HepG2 (cell line): Measurements from ENCODE around the gene PRM3. TPM values are rescaled to one million over a fixed set of nuclear protein-coding genes. Genes with fewer than 3 reads are reported as not detected.
A peak's percentile ranks its signal among the peaks of the same experiment; 100 is the strongest.

ENCODE experiments used
- ATAC-seq: fragments of 200-7000 bp; cut with Tn5 transposase; 3 replicates; pipeline ENCODE4 v1.9.1; 2020; ENCODE audit warnings: mild to moderate bottlenecking, moderate library complexity
- BruUV-seq: library from RNA; stranded (reverse); fragments of 400-500 nt; replicated peaks from 2 replicates; lab custom pipeline; 2021; lab: Mats Ljungman, UMichigan
- CTCF ChIA-PET: fragments of 300-600 bp; formaldehyde crosslinking; extraction: SDS; loops from one replicate; lab custom pipeline; 2021; ENCODE audit warnings: low total read pairs, inconsistent platforms, low intra/inter-chr PET ratio; lab: Yijun Ruan, JAX
- POLR2A ChIA-PET: fragments of 350-600 bp; sonication (Branson Sonifier 250); formaldehyde crosslinking; loops from one replicate; lab custom pipeline; 2020; ENCODE audit warnings: antibody characterized with exemption, inconsistent platforms; lab: Yijun Ruan, JAX
- DNase-seq: peaks from one replicate; pipeline ENCODE4 v3.0.0-alpha.2; 2015; ENCODE audit warnings: low spot score
- FAIRE-seq: peaks from 3 replicates; lab custom pipeline; 2011; peaks lifted over from hg19 to GRCh38; lab: Jason Lieb, UNC
- H2AFZ ChIP-seq: one replicate; pipeline ENCODE4 v1.6.1; 2011; ENCODE audit warnings: low read length, inconsistent platforms
- H3K27ac ChIP-seq: fragments of 300-600 bp; 3 replicates; pipeline ENCODE4 v1.8.0; 2011; ENCODE audit warnings: mixed run types, mild to moderate bottlenecking, mixed read lengths, low read length, inconsistent platforms; ENCODE audit not compliant: insufficient read depth; ENCODE audit errors: extremely low read length
- H3K27me3 ChIP-seq, 2 experiments: fragments of 200-600 bp in 1 of 2; 2 replicates in 1 of 2; 3 replicates in 1 of 2; pipeline versions ENCODE4 v1.6.0 to v1.8.0; 2011; ENCODE audit warnings: low read length in 2 of 2, mild to moderate bottlenecking in 2 of 2, moderate library complexity in 2 of 2, inconsistent platforms in 1 of 2; ENCODE audit not compliant: insufficient read depth in 2 of 2, control insufficient read depth in 1 of 2
- H3K36me3 ChIP-seq, 2 experiments: fragments of 200-600 bp in 1 of 2; replicated peaks in 1 of 2; 2 replicates in 1 of 2; 3 replicates in 1 of 2; pipeline versions ENCODE4 v1.5.1 to v1.8.0; 2011; ENCODE audit warnings: low read length in 2 of 2, inconsistent platforms in 1 of 2; ENCODE audit not compliant: insufficient read depth in 2 of 2, control insufficient read depth in 1 of 2
- H3K4me1 ChIP-seq: 2 replicates; pipeline ENCODE4 v1.5.1; 2012; ENCODE audit warnings: low read length, inconsistent platforms; ENCODE audit not compliant: insufficient read depth
- H3K4me2 ChIP-seq: 2 replicates; pipeline ENCODE4 v1.6.0; 2011; ENCODE audit warnings: low read depth, low read length, inconsistent platforms
- H3K4me3 ChIP-seq, 3 experiments: fragments of 200-600 bp in 1 of 3; sonication (generic), shearing (Covaris generic) in 1 of 3; replicated peaks in 1 of 3; 2 replicates each; pipeline ENCODE4 v1.5.1; 2011 to 2016; ENCODE audit warnings: low read length in 3 of 3, inconsistent platforms in 2 of 3, low read depth in 2 of 3, mild to moderate bottlenecking in 2 of 3, control low read depth in 1 of 3, mixed read lengths in 1 of 3; ENCODE audit not compliant: insufficient read depth in 1 of 3
- H3K79me2 ChIP-seq: one replicate; pipeline ENCODE4 v1.6.1; 2011; ENCODE audit warnings: low read length, inconsistent platforms; ENCODE audit not compliant: insufficient read depth
- H3K9ac ChIP-seq: 2 replicates; pipeline ENCODE4 v1.6.0; 2011; ENCODE audit warnings: mild to moderate bottlenecking, low read depth, low read length, inconsistent platforms; ENCODE audit not compliant: insufficient read depth
- H3K9me3 ChIP-seq: 2 replicates; pipeline ENCODE4 v1.5.1; 2012; ENCODE audit warnings: mild to moderate bottlenecking, low read length
- H4K20me1 ChIP-seq: 2 replicates; pipeline ENCODE4 v1.6.0; 2011; ENCODE audit warnings: inconsistent platforms, mild to moderate bottlenecking, low read length, moderate library complexity; ENCODE audit not compliant: insufficient read depth
- CENPBD1 ChIP-seq: sonication (generic); formaldehyde crosslinking; IDR thresholded peaks from 2 replicates; pipeline ENCODE4 v1.8.0; 2022; ENCODE audit warnings: missing genetic modification reagents, low read depth, mild to moderate bottlenecking, borderline replicate concordance
- CHCHD3 ChIP-seq: sonication (generic); formaldehyde crosslinking; IDR thresholded peaks from 2 replicates; pipeline ENCODE4 v1.8.0; 2022; ENCODE audit warnings: mild to moderate bottlenecking, missing genetic modification reagents, moderate library complexity
- FOXJ3 ChIP-seq: sonication (generic); formaldehyde crosslinking; IDR thresholded peaks from 2 replicates; pipeline ENCODE4 v1.4.0; 2020; ENCODE audit warnings: missing genetic modification reagents, mild to moderate bottlenecking, borderline replicate concordance
- GLI4 ChIP-seq: sonication (generic); formaldehyde crosslinking; IDR thresholded peaks from 2 replicates; pipeline ENCODE4 v1.5.1; 2020; ENCODE audit warnings: missing genetic modification reagents, mild to moderate bottlenecking, moderate library complexity, borderline replicate concordance
- POLR2G ChIP-seq: fragments of 200-400 bp; formaldehyde crosslinking; IDR thresholded peaks from 2 replicates; pipeline ENCODE4 v1.6.1; 2018; ENCODE audit warnings: mild to moderate bottlenecking, low read depth, low read length, moderate library complexity
- RARG ChIP-seq: sonication (generic); formaldehyde crosslinking; IDR thresholded peaks from 2 replicates; pipeline ENCODE4 v1.4.0; 2020; ENCODE audit warnings: low read depth, mild to moderate bottlenecking, missing genetic modification reagents
- SNAPC5 ChIP-seq: sonication (generic); formaldehyde crosslinking; IDR thresholded peaks from 2 replicates; pipeline ENCODE4 v1.8.1; 2023; ENCODE audit warnings: mild to moderate bottlenecking, missing genetic modification reagents, borderline replicate concordance
- TBX2 ChIP-seq: sonication (generic); formaldehyde crosslinking; IDR thresholded peaks from 2 replicates; pipeline ENCODE4 v1.5.0; 2020; ENCODE audit warnings: missing genetic modification reagents, mild to moderate bottlenecking, borderline replicate concordance
- TEAD3 ChIP-seq: optimal IDR thresholded peaks from 2 replicates; pipeline ENCODE3; 2016; ENCODE audit warnings: borderline replicate concordance
- YEATS2 ChIP-seq: sonication (generic); formaldehyde crosslinking; IDR thresholded peaks from 2 replicates; pipeline ENCODE4 v1.4.0; 2020; ENCODE audit warnings: missing genetic modification reagents, borderline replicate concordance
- ZFYVE20 ChIP-seq: sonication (generic); formaldehyde crosslinking; IDR thresholded peaks from 2 replicates; pipeline ENCODE4 v1.8.0; 2023; ENCODE audit warnings: low read depth, mild to moderate bottlenecking, moderate library complexity, missing genetic modification reagents, borderline replicate concordance
- ZNF337 ChIP-seq: sonication (generic); formaldehyde crosslinking; IDR thresholded peaks from 2 replicates; pipeline ENCODE4 v1.5.1; 2020; ENCODE audit warnings: missing genetic modification reagents, low read depth, mild to moderate bottlenecking, borderline replicate concordance
- ZNF383 ChIP-seq: sonication (generic); formaldehyde crosslinking; IDR thresholded peaks from 2 replicates; pipeline ENCODE4 v1.4.0; 2020; ENCODE audit warnings: missing genetic modification reagents, mild to moderate bottlenecking, borderline replicate concordance
- ZNF441 ChIP-seq: sonication (generic); formaldehyde crosslinking; IDR thresholded peaks from 2 replicates; pipeline ENCODE4 v1.7.0; 2021; ENCODE audit warnings: missing genetic modification reagents, borderline replicate concordance
- ZNF646 ChIP-seq: sonication (generic); formaldehyde crosslinking; IDR thresholded peaks from 2 replicates; pipeline ENCODE4 v1.9.0; 2021; ENCODE audit warnings: mild to moderate bottlenecking, missing genetic modification reagents
- ZNF777 ChIP-seq: sonication (generic); formaldehyde crosslinking; IDR thresholded peaks from 2 replicates; pipeline ENCODE4 v1.4.0; 2020; ENCODE audit warnings: missing genetic modification reagents
- WGBS: methylation state at CpG from one replicate; pipeline ENCODE4 v1.1.6; 2017; ENCODE audit warnings: low lambda C conversion rate; 5-methylcytosine and 5-hydroxymethylcytosine counted together
- in situ Hi-C: cut with HindIII; loops from 2 replicates; pipeline ENCODE4 v1.10.0; 2017; ENCODE audit warnings: low pct_unique_long_range_greater_than_20kb; ENCODE audit not compliant: extremely low pct_ligation_motif_present
- intact Hi-C: fragments of 100-400 bp; cut with micrococcal nuclease; formaldehyde crosslinking; loops from one replicate; pipeline ENCODE4 v1.10.0; 2022; ENCODE audit not compliant: unreplicated experiment
- polyA plus RNA-seq, 8 experiments: library from polyadenylated mRNA; depleted of rRNA in 3 of 8; stranded (reverse) in 7 of 8; unstranded in 1 of 8; fragments of >200 nt; fragmentation: Illumina TruSeq in 4 of 8; extraction: Trizol in 4 of 8; gene quantifications; 2 replicates each; pipeline versions ENCODE4 v1.2.1 to v1.2.3, GENCODE V29; 2011 to 2016; ENCODE audit warnings: low read depth in 4 of 8, missing spikeins in 1 of 8, mixed read lengths in 1 of 8; ENCODE audit not compliant: insufficient read depth in 1 of 8
- total RNA-seq, 5 experiments: library from RNA; depleted of rRNA; stranded (reverse); fragments of >200 nt; fragmentation: Illumina TruSeq; extraction: Trizol; gene quantifications; 2 replicates each; pipeline ENCODE4 v1.2.3, GENCODE V29; 2016; ENCODE audit warnings: low read depth in 1 of 5

Gene PRM3
- total and polyA plus RNA-seq, 2 of the 13 experiments (the other 11 are each of a cell fraction or from before 2014, with no cell fraction given): not detected

- TF ChIP-seq TEAD3 (CRISPR knock-in tag) (no peak), RARG (no peak), POLR2G (no peak), CHCHD3 (CRISPR knock-in tag) (no peak), ZNF441 (CRISPR knock-in tag) (no peak), GLI4 (CRISPR knock-in tag) (no peak), ZFYVE20 (no peak), CENPBD1 (CRISPR knock-in tag) (0 out of 2 replicates have a peak, but pooled peaks have one; percentile 34)
Measured at GRCh38 chr16:11310634-11310977, 37.2 kb upstream of the PRM3 start (continued).

GRCh38 chr16:11309895-11310633 is 36.6 kb upstream of the PRM3 start:
- peak; percentile 86 for DNase-seq
- no peaks in the 10 kb centered on the region for H3K27me3 ChIP-seq
- CTCF ChIA-PET: no interaction called here
- peak overlapping the region; percentile 62 for H3K9ac ChIP-seq
- H3K27ac ChIP-seq: peak overlapping the region; percentile 89
- no peak overlapping the region for H2AFZ ChIP-seq
- peak; percentile 53 for ATAC-seq
- H3K4me2 ChIP-seq: peak overlapping the region; percentile 43
- in situ Hi-C loops (no loop called here), intact Hi-C loops (loop anchor here (2.0 kb wide), 1 partner anchor 53 kb away; the partner anchor contains the start of gene SOCS1)
- H3K4me3 ChIP-seq: no peak overlapping the region
- FAIRE-seq: peak; percentile 58
- no peaks in the 10 kb centered on the region for H3K9me3 ChIP-seq
- H3K79me2 ChIP-seq: no peaks in the 10 kb centered on the region
- no peaks in the 10 kb centered on the region for H4K20me1 ChIP-seq
- no TSS peak for BruUV-seq
- peaks cover 91% of the 10 kb centered on the region for H3K4me1 ChIP-seq
- POLR2A ChIA-PET: interaction anchor here (1.1 to 7.4 kb wide), 6 partner anchors 12 to 61 kb away, joined by 4 to 234 read pairs (median 24); partner anchors contain the start of genes PRM2, PRM3 and SOCS1
- no peaks in the 10 kb centered on the region for H3K36me3 ChIP-seq
- 33% methylated on average over 9 of the region's 9 CpGs for WGBS
- TF ChIP-seq SNAPC5 (CRISPR knock-in tag) (no peak), ZNF383 (CRISPR knock-in tag) (no peak), ZNF337 (CRISPR knock-in tag) (peak; percentile 97; the same call in 1 of the 2 replicates), ZNF646 (CRISPR knock-in tag) (peak; percentile 65; the same call in 1 of the 2 replicates), ZNF777 (CRISPR knock-in tag) (no peak), FOXJ3 (CRISPR knock-in tag) (0 out of 2 replicates have a peak, but pooled peaks have one; percentile 37), TBX2 (peak; percentile 92), YEATS2 (CRISPR knock-in tag) (no peak; the same call in 1 of the 2 replicates)
